Caco-2 (cell line): Measurements from ENCODE around the gene TDRD10. TPM values are rescaled to one million over a fixed set of nuclear protein-coding genes. Genes with fewer than 3 reads are reported as not detected.

Experiments
- BruUV-seq: library from RNA; stranded (reverse); fragments of 400-500 nt; replicated peaks from 2 replicates; lab custom pipeline; 2021; lab: Mats Ljungman, UMichigan
- CTCF ChIA-PET: fragments of 300-600 bp; sonication (Branson Sonifier 250); formaldehyde crosslinking; loops from one replicate; lab custom pipeline; 2022; ENCODE audit warnings: antibody characterized with exemption; lab: Charles Lee
- POLR2A ChIA-PET: fragments of 300-600 bp; sonication (Branson Sonifier 250); formaldehyde crosslinking; loops from one replicate; lab custom pipeline; 2022; ENCODE audit warnings: antibody characterized with exemption; lab: Charles Lee
- DNase-seq, 2 experiments: peaks; one replicate each; pipeline versions ENCODE4 v3.0.0 to v3.0.0-alpha.2; 2020 to 2022
- H3K27me3 ChIP-seq: replicated peaks from 2 replicates; pipeline ENCODE4 v1.6.0; 2011; ENCODE audit warnings: low read length; ENCODE audit not compliant: control insufficient read depth, insufficient read depth
- H3K36me3 ChIP-seq: 2 replicates; pipeline ENCODE4 v1.5.1; 2011; ENCODE audit warnings: low read length; ENCODE audit not compliant: control insufficient read depth, insufficient read depth
- H3K4me1 ChIP-seq: fragments of 250-450 bp; sonication (Bioruptor Pico); 2 replicates; pipeline ENCODE4 v1.5.1; 2020; ENCODE audit warnings: mild to moderate bottlenecking
- H3K4me3 ChIP-seq: 2 replicates; pipeline ENCODE4 v1.5.1; 2011; ENCODE audit warnings: low read depth, mild to moderate bottlenecking, control low read depth, low read length
- H3K9me3 ChIP-seq: fragments of 250-450 bp; sonication (Bioruptor Pico); 2 replicates; pipeline ENCODE4 v1.5.1; 2020; ENCODE audit warnings: mild to moderate bottlenecking, moderate library complexity
- H3K27ac Mint-ChIP-seq: one replicate; pipeline ENCODE4 v1.8.0; 2022; ENCODE audit warnings: mixed read lengths; ENCODE audit not compliant: unreplicated experiment
- H3K27me3 Mint-ChIP-seq: one replicate; pipeline ENCODE4 v1.8.0; 2022; ENCODE audit warnings: mixed read lengths; ENCODE audit not compliant: insufficient read depth, unreplicated experiment
- H3K36me3 Mint-ChIP-seq: one replicate; pipeline ENCODE4 v1.8.0; 2022; ENCODE audit warnings: mild to moderate bottlenecking, mixed read lengths; ENCODE audit not compliant: insufficient read depth, unreplicated experiment
- H3K4me1 Mint-ChIP-seq: one replicate; pipeline ENCODE4 v1.8.0; 2022; ENCODE audit warnings: low read depth, mixed read lengths; ENCODE audit not compliant: unreplicated experiment
- H3K4me3 Mint-ChIP-seq: one replicate; pipeline ENCODE4 v1.8.0; 2022; ENCODE audit warnings: mild to moderate bottlenecking, moderate library complexity, mixed read lengths; ENCODE audit not compliant: unreplicated experiment
- H3K9me3 Mint-ChIP-seq: one replicate; pipeline ENCODE4 v1.8.0; 2022; ENCODE audit warnings: mixed read lengths; ENCODE audit not compliant: unreplicated experiment
- intact Hi-C: fragments of 100-400 bp; cut with micrococcal nuclease; formaldehyde crosslinking; loops from one replicate; pipeline ENCODE4 v1.10.0; 2022; ENCODE audit not compliant: unreplicated experiment
- total RNA-seq: library from RNA; stranded (reverse); gene quantifications from 2 replicates; pipeline ENCODE4 v1.2.3, GENCODE V29; 2022
- TF ChIP-seq, protein P1 (sequence below), 2 experiments: fragments of 200-600 bp in 1 of 2; IDR thresholded peaks; 1 replicate in 1 of 2; 2 replicates in 1 of 2; pipeline versions ENCODE4 v1.5.1 to v1.8.0; 2011 to 2022; ENCODE audit warnings: antibody characterized with exemption in 1 of 2, control low read depth in 1 of 2, inconsistent platforms in 1 of 2, low read depth in 1 of 2, low read length in 1 of 2, mild to moderate bottlenecking in 1 of 2, moderate library complexity in 1 of 2; ENCODE audit not compliant: insufficient read depth in 1 of 2, severe bottlenecking in 1 of 2, unreplicated experiment in 1 of 2

Gene TDRD10
- total RNA-seq, 1 experiment from 2014 or later = not detected

DNA sequence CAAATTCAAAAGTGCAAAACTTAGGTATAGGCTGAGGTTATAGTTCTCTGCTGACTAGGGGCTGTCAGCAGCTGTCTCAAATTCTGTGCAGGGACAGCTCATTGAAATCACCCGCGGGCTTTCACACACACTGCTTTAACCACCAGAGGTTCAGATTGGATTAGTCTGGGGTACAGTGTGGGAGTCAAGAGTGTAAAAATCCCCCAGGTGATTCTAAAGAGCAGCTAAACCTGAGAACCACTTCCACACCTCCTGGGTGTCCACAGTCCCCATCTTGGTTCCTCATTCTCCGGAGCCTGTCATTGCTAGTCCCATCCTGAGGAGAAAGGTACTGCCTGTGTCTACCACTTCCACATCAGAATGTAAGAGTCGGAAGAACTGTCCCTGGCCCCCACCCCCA is 9.9 kb upstream of the TDRD10 start:
- no peak overlapping the region for H3K4me3 ChIP-seq
- H3K27me3 Mint-ChIP-seq = peaks cover 8% of the 10 kb centered on the region
- no peaks in the 10 kb centered on the region for H3K9me3 ChIP-seq
- TF ChIP-seq, protein P1, sequence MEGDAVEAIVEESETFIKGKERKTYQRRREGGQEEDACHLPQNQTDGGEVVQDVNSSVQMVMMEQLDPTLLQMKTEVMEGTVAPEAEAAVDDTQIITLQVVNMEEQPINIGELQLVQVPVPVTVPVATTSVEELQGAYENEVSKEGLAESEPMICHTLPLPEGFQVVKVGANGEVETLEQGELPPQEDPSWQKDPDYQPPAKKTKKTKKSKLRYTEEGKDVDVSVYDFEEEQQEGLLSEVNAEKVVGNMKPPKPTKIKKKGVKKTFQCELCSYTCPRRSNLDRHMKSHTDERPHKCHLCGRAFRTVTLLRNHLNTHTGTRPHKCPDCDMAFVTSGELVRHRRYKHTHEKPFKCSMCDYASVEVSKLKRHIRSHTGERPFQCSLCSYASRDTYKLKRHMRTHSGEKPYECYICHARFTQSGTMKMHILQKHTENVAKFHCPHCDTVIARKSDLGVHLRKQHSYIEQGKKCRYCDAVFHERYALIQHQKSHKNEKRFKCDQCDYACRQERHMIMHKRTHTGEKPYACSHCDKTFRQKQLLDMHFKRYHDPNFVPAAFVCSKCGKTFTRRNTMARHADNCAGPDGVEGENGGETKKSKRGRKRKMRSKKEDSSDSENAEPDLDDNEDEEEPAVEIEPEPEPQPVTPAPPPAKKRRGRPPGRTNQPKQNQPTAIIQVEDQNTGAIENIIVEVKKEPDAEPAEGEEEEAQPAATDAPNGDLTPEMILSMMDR (IDR thresholded peaks at IDR 0.05; ENCODE audit: insufficient read depth in 1 of 2, low read depth in 1 of 2, low read length in 1 of 2, severe bottlenecking in 1 of 2, unreplicated experiment in 1 of 2) = no peak
- no TSS peak for BruUV-seq
- peaks cover 5% of the 10 kb centered on the region for H3K36me3 Mint-ChIP-seq
- H3K9me3 Mint-ChIP-seq = no peaks in the 10 kb centered on the region
- no peaks in the 10 kb centered on the region; the same call in 1 of the 2 replicates for H3K27me3 ChIP-seq
- POLR2A ChIA-PET = no interaction called here
- no peak for DNase-seq
- H3K4me1 Mint-ChIP-seq = peaks cover 6% of the 10 kb centered on the region
- no peaks in the 10 kb centered on the region for H3K36me3 ChIP-seq
- intact Hi-C loops = no loop called here
- no peak overlapping the region for H3K27ac Mint-ChIP-seq
- H3K4me3 Mint-ChIP-seq = no peak overlapping the region
- CTCF ChIA-PET = no interaction called here
- 0 out of 2 replicates have a peak, but pooled peaks cover 5% of the 10 kb centered on the region for H3K4me1 ChIP-seq

DNA sequence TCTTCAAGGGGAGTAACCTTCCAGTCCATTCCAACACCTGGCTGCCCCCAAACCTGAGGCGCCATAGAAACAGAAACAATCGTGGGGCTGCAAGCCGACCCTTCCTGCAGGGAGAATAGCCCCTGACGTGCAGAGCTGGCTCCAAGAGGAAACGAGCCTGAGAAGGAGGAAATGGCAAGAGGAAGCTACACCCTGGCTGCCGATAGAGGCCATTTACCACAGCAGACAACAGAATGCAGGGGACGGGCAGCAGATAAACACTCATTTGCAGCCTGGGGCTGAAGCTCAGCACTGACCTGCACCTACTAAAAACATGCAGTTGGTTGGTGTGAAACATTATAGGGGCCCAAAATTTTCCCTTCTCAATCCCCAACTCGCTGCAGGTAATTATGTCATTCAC is 8.7 kb upstream of the TDRD10 start:
- Mint-ChIP-seq H3K36me3 (peaks cover 6% of the 10 kb centered on the region), H3K9me3 (no peaks in the 10 kb centered on the region), H3K4me3 (no peak overlapping the region), H3K27ac (no peak overlapping the region), H3K27me3 (peaks cover 8% of the 10 kb centered on the region), H3K4me1 (peaks cover 7% of the 10 kb centered on the region)
- BruUV-seq = no TSS peak
- Histone ChIP-seq H3K9me3 (no peaks in the 10 kb centered on the region), H3K4me1 (0 out of 2 replicates have a peak, but pooled peaks cover 7% of the 10 kb centered on the region), H3K27me3 (no peaks in the 10 kb centered on the region; the same call in 1 of the 2 replicates), H3K4me3 (no peak overlapping the region), H3K36me3 (no peaks in the 10 kb centered on the region)
- no peak for DNase-seq
- CTCF ChIA-PET = interaction anchor here (0.7 kb wide), 1 partner anchor 49 kb away, joined by 3 read pairs; no protein-coding TSS in a partner anchor
- TF ChIP-seq, protein P1 (IDR thresholded peaks at IDR 0.05; ENCODE audit: insufficient read depth in 1 of 2, low read depth in 1 of 2, low read length in 1 of 2, severe bottlenecking in 1 of 2, unreplicated experiment in 1 of 2) = no peak
- intact Hi-C loops = no loop called here
- POLR2A ChIA-PET = no interaction called here

DNA sequence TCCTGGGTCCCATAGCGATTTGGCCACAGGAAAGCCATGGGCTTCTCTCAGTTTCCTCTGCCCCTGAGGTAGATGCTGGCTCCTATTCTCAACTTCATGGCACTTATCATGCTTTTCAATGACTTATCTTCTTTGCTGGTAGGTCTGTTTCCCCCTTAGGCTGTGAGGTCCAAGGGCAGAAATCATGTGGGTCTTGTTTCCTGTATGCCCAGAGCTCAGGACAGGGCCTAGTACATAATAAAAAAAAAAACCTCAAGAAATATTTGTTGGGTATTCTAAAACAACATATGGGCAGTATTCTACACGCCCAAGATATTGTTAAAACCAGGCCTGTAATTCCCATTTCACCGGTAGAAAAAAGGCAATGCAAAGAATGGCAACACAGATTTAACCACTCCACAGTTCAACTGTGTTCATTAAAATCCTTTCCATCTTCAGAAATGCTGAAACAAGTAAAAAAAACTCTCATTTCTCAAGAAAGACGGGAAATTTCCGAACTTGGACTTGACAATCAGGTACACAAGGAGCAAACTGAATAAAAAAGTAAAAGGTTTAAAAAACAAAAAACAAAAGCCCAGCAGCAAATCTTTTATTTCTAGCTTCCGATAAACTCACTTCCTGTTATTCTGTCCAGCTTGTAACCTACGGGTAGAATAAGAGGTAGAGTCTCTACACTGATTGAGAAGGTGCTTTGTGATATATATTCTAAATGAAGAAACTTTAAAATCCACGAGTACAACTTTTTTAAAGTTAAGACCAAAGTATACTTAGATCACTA is 6.3 kb upstream of the TDRD10 start:
- H3K27me3 ChIP-seq = peaks cover 2% of the 10 kb centered on the region; the same call in 1 of the 2 replicates
- no peaks in the 10 kb centered on the region for H3K36me3 ChIP-seq
- POLR2A ChIA-PET = no interaction called here
- Mint-ChIP-seq H3K36me3 (peaks cover 6% of the 10 kb centered on the region), H3K27ac (no peak overlapping the region), H3K4me3 (no peak overlapping the region), H3K27me3 (peaks cover 14% of the 10 kb centered on the region), H3K4me1 (peaks cover 7% of the 10 kb centered on the region), H3K9me3 (no peaks in the 10 kb centered on the region)
- BruUV-seq = no TSS peak
- H3K9me3 ChIP-seq = peaks cover 3% of the 10 kb centered on the region; the same call in 1 of the 2 replicates
- CTCF ChIA-PET = no interaction called here
- H3K4me3 ChIP-seq = no peak overlapping the region
- 0 out of 2 replicates have a peak, but pooled peaks cover 7% of the 10 kb centered on the region for H3K4me1 ChIP-seq
- TF ChIP-seq, protein P1 (IDR thresholded peaks at IDR 0.05; ENCODE audit: insufficient read depth in 1 of 2, low read depth in 1 of 2, low read length in 1 of 2, severe bottlenecking in 1 of 2, unreplicated experiment in 1 of 2) = no peak
- DNase-seq = no peak
- intact Hi-C loops = no loop called here
